HCT116 (cell line): ENCODE results near the gene USP15. TPM values are rescaled to one million over a fixed set of nuclear protein-coding genes. Genes with fewer than 3 reads are reported as not detected.

Experiments used
- ATAC-seq: fragments of 200-7000 bp; cut with Tn5 transposase; 2 replicates; pipeline ENCODE4 v1.9.1; 2020; ENCODE audit warnings: mild to moderate bottlenecking, moderate library complexity
- BruUV-seq: library from RNA; stranded (reverse); fragments of 400-500 nt; replicated peaks from 2 replicates; lab custom pipeline; 2021; lab: Mats Ljungman, UMichigan
- CTCF ChIA-PET: fragments of 300-600 bp; sonication (Branson Sonifier 250); formaldehyde crosslinking; loops from one replicate; lab custom pipeline; 2021; ENCODE audit warnings: antibody characterized with exemption; lab: Charles Lee
- POLR2A ChIA-PET: fragments of 300-600, 350-600 bp; sonication (Branson Sonifier 250); formaldehyde crosslinking; loops from one replicate; lab custom pipeline; 2021; ENCODE audit warnings: antibody characterized with exemption; lab: Charles Lee
- RAD21 ChIA-PET, 2 experiments: fragments of 300-600 bp; sonication (Branson Sonifier 250); formaldehyde crosslinking; loops; one replicate each; lab custom pipeline; 2023; ENCODE audit warnings: low total read pairs in 2 of 2; ENCODE audit not compliant: uncharacterized antibody in 2 of 2, unreplicated experiment in 2 of 2, low non-redundant PET in 1 of 2; lab: Charles Lee
- DNase-seq: peaks from one replicate; pipeline ENCODE4 v3.0.0-alpha.2; 2010; ENCODE audit warnings: low read depth, low spot score
- H2AFZ ChIP-seq: fragments of 200-600 bp; shearing (Covaris generic), sonication (generic); 2 replicates; pipeline ENCODE4 v1.6.1; 2017; ENCODE audit warnings: low read depth, mixed run types, mixed read lengths, antibody characterized with exemption, low read length; ENCODE audit not compliant: poor library complexity, severe bottlenecking
- H3K27ac ChIP-seq: 2 replicates; pipeline ENCODE4 v1.5.1; 2012; ENCODE audit warnings: low read depth, low read length
- H3K27me3 ChIP-seq: fragments of 200-600 bp; sonication (generic); 2 replicates; pipeline ENCODE4 v1.6.1; 2016; ENCODE audit warnings: mixed run types, low read length, mixed read lengths; ENCODE audit not compliant: insufficient read depth
- H3K36me3 ChIP-seq, 2 experiments: fragments of 200-500 bp in 1 of 2; fragments of 200-600 bp in 1 of 2; sonication (Bioruptor generic) in 1 of 2; sonication (generic) in 1 of 2; 2 replicates each; pipeline versions ENCODE4 v1.5.1 to v1.6.1; 2014 to 2016; ENCODE audit warnings: low read length in 2 of 2, inconsistent platforms in 1 of 2, mixed read lengths in 1 of 2, mixed run types in 1 of 2; ENCODE audit not compliant: insufficient read depth in 2 of 2, control insufficient read depth in 1 of 2
- H3K4me1 ChIP-seq, 2 experiments: fragments of 200-600 bp in 1 of 2; sonication (generic) in 1 of 2; 2 replicates each; pipeline versions ENCODE4 v1.5.1 to v1.6.1; 2012 to 2017; ENCODE audit warnings: low read length in 2 of 2, inconsistent platforms in 1 of 2, mild to moderate bottlenecking in 1 of 2, mixed read lengths in 1 of 2, mixed run types in 1 of 2, moderate library complexity in 1 of 2; ENCODE audit not compliant: insufficient read depth in 2 of 2, control insufficient read depth in 1 of 2
- H3K4me2 ChIP-seq: fragments of 200-600 bp; sonication (generic); 2 replicates; pipeline ENCODE4 v1.6.1; 2017; ENCODE audit warnings: mixed run types, low read length, mixed read lengths
- H3K4me3 ChIP-seq, 2 experiments: fragments of 200-600 bp in 1 of 2; sonication (generic) in 1 of 2; replicated peaks in 1 of 2; 2 replicates each; pipeline ENCODE4 v1.5.1; 2011 to 2016; ENCODE audit warnings: low read length in 2 of 2, control low read depth in 1 of 2, low read depth in 1 of 2, mild to moderate bottlenecking in 1 of 2, mixed read lengths in 1 of 2, mixed run types in 1 of 2
- H3K79me2 ChIP-seq: fragments of 200-600 bp; sonication (generic); 2 replicates; pipeline ENCODE4 v1.6.1; 2017; ENCODE audit warnings: mild to moderate bottlenecking, mixed run types, low read length, moderate library complexity, mixed read lengths; ENCODE audit not compliant: insufficient read depth
- H3K9ac ChIP-seq: fragments of 200-600 bp; sonication (generic); 2 replicates; pipeline ENCODE4 v1.6.1; 2016; ENCODE audit warnings: low read length, mixed read lengths
- H3K9me2 ChIP-seq: fragments of 200-600 bp; sonication (generic), shearing (Covaris generic); 2 replicates; pipeline ENCODE4 v1.6.1; 2017; ENCODE audit warnings: mixed run types, mild to moderate bottlenecking, moderate library complexity; ENCODE audit not compliant: insufficient read depth
- H3K9me3 ChIP-seq, 2 experiments: fragments of 200-500 bp in 1 of 2; fragments of 200-600 bp in 1 of 2; sonication (Bioruptor generic) in 1 of 2; sonication (generic) in 1 of 2; 2 replicates each; pipeline ENCODE4 v1.6.1; 2014 to 2017; ENCODE audit warnings: low read length in 2 of 2, mixed read lengths in 2 of 2, inconsistent platforms in 1 of 2, low read depth in 1 of 2, mild to moderate bottlenecking in 1 of 2, mixed run types in 1 of 2, moderate library complexity in 1 of 2; ENCODE audit not compliant: control insufficient read depth in 1 of 2, insufficient read depth in 1 of 2
- H4K20me1 ChIP-seq: fragments of 200-600 bp; sonication (generic), shearing (Covaris generic); 2 replicates; pipeline ENCODE4 v1.6.1; 2017; ENCODE audit warnings: mixed run types, mild to moderate bottlenecking, moderate library complexity; ENCODE audit not compliant: insufficient read depth
- CBX3 ChIP-seq: IDR thresholded peaks from 2 replicates; pipeline ENCODE4 v1.6.1; 2012; ENCODE audit warnings: low read depth
- CEBPB ChIP-seq: IDR thresholded peaks from 2 replicates; pipeline ENCODE4 v1.6.1; 2012; ENCODE audit warnings: low read depth
- EGR1 ChIP-seq: IDR thresholded peaks from 2 replicates; pipeline ENCODE4 v1.6.1; 2012; ENCODE audit warnings: low read depth
- ELF1 ChIP-seq: IDR thresholded peaks from 2 replicates; pipeline ENCODE4 v1.6.1; 2012; ENCODE audit warnings: low read depth, borderline replicate concordance
- EZH2 ChIP-seq: fragments of 200-600 bp; sonication (generic); IDR thresholded peaks from 2 replicates; pipeline ENCODE4 v1.6.1; 2017; ENCODE audit warnings: antibody characterized with exemption, mixed run types
- EZH2phosphoT487 ChIP-seq: fragments of 200-600 bp; IDR thresholded peaks from 2 replicates; pipeline ENCODE4 v1.6.1; 2018; ENCODE audit warnings: antibody characterized with exemption, borderline replicate concordance
- FOSL1 ChIP-seq: IDR thresholded peaks from 2 replicates; pipeline ENCODE4 v1.6.1; 2012; ENCODE audit warnings: low read depth
- SIN3A ChIP-seq: IDR thresholded peaks from 2 replicates; pipeline ENCODE4 v1.6.1; 2012; ENCODE audit warnings: low read depth
- SP1 ChIP-seq: IDR thresholded peaks from 2 replicates; pipeline ENCODE4 v1.6.1; 2012; ENCODE audit warnings: low read depth
- SRF ChIP-seq: IDR thresholded peaks from 2 replicates; pipeline ENCODE4 v1.6.1; 2012; ENCODE audit warnings: low read depth
- YY1 ChIP-seq: IDR thresholded peaks from 2 replicates; pipeline ENCODE4 v1.6.1; 2011; ENCODE audit warnings: low read length, low read depth, moderate library complexity, mild to moderate bottlenecking; ENCODE audit not compliant: insufficient replicate concordance; ENCODE audit errors: extremely low read depth
- ZFX ChIP-seq: fragments of 450-650 bp; IDR thresholded peaks from 2 replicates; pipeline ENCODE4 v1.6.1; 2017
- intact Hi-C: fragments of 100-400 bp; cut with micrococcal nuclease; formaldehyde crosslinking; loops from 2 replicates; pipeline ENCODE4 v1.10.0; 2022
- total RNA-seq: library from RNA; stranded (reverse); gene quantifications from one replicate; pipeline ENCODE4 v1.2.1, GENCODE V29; 2021; ENCODE audit not compliant: unreplicated experiment
- TF ChIP-seq, protein P1 (sequence below): IDR thresholded peaks from 2 replicates; pipeline ENCODE4 v1.6.1; 2012

The USP15 gene
- total RNA-seq, 1 experiment from 2014 or later = 49.5 TPM

DNA sequence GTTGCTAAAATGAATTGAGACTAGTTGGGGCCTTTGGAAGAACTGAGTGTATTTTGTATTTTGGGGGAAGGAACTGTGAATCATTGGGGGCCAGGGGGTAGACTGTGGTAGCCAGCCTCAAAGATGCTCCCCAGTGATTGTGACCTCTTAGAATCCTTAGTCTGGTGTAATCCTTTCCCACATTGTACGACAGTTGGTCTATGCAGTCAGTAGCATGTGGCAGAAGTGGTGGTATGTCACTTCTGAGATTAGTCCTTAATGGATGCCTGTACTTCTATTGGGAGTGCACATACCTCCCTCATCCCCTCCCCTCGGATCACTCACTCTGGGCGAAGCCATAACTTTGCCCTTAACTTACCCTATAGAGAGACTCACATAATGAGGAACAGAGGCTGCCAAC lies 48.0 kb downstream of the USP15 start:
- Histone ChIP-seq H4K20me1 (0 out of 2 replicates have a peak, but pooled peaks cover 7% of the 10 kb centered on the region), H3K4me1 (no peaks in the 10 kb centered on the region), H2AFZ (no peak overlapping the region), H3K9me3 (peaks cover 0 to 3% of the 10 kb centered on the region in 2 experiments; a peak in 1 of 4 replicates), H3K9me2 (no peaks in the 10 kb centered on the region), H3K4me3 (no peak overlapping the region), H3K4me2 (no peak overlapping the region), H3K27me3 (no peaks in the 10 kb centered on the region), H3K36me3 (peaks cover 0 to 29% of the 10 kb centered on the region in 2 experiments; a peak in 2 of 4 replicates), H3K79me2 (peaks cover 22% of the 10 kb centered on the region), H3K27ac (no peak overlapping the region), H3K9ac (no peak overlapping the region)
- RAD21 ChIA-PET = no interaction called here
- CTCF ChIA-PET = no interaction called here
- ATAC-seq (no peak), DNase-seq (no peak)
- POLR2A ChIA-PET = no interaction called here
- intact Hi-C loops = no loop called here
- no TSS peak for BruUV-seq
- no peak for TF ChIP-seq ELF1
- TF ChIP-seq CBX3 = no peak
- no peak for TF ChIP-seq CEBPB

DNA sequence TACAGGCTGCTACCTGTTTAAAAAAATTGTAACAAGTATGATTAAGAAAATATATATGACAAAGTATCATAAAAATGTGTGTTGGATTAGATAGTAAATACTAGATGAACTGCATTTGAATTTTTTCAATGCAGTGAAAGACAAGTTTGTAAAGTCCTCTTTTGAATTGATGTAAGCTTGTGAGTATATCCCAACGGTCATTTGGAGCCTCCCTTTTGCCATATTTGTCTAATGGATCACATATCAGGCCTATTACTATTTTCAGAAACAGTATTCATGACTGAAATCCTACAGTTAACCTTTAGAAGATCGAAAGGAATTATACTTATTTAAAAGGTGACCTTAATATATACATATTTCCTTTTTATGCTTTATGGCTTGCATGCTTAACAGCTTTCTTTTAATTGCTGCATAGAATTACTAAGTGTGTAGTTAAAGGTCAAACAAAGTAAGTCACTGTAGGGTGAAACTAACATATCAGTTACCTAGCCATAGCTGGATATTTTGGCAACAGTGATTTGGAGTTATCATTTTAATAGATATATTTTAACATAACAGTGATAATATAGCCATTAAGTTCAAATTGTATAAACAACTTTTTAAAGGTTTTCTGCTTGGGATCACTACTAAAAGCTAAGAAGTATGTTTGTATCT lies 53.6 kb downstream of the USP15 start:
- H3K4me2 ChIP-seq = no peak overlapping the region
- no peak overlapping the region for H3K9ac ChIP-seq
- peaks cover 0 to 4% of the 10 kb centered on the region in 2 experiments; a peak in 1 of 4 replicates for H3K36me3 ChIP-seq
- H3K79me2 ChIP-seq = peaks cover 37% of the 10 kb centered on the region
- no peak overlapping the region for H3K27ac ChIP-seq
- TF ChIP-seq SP1 (no peak), EGR1 (no peak), EZH2 (no peak), FOSL1 (no peak), SRF (no peak), EZH2phosphoT487 (no peak), ZFX (no peak), ELF1 (no peak), SIN3A (no peak), YY1 (no peak)
- TF ChIP-seq, protein P1, sequence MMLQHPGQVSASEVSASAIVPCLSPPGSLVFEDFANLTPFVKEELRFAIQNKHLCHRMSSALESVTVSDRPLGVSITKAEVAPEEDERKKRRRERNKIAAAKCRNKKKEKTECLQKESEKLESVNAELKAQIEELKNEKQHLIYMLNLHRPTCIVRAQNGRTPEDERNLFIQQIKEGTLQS = no peak
- intact Hi-C loops = no loop called here
- H4K20me1 ChIP-seq = 0 out of 2 replicates have a peak, but pooled peaks cover 7% of the 10 kb centered on the region
- no peaks in the 10 kb centered on the region for H3K4me1 ChIP-seq
- no peaks in the 10 kb centered on the region for H3K9me3 ChIP-seq
- no TSS peak for BruUV-seq
- ChIA-PET RAD21 (no interaction called here), CTCF (no interaction called here), POLR2A (no interaction called here)
- ATAC-seq = no peak
- DNase-seq = no peak
- H3K27me3 ChIP-seq = no peaks in the 10 kb centered on the region
- H3K4me3 ChIP-seq = no peak overlapping the region
- no peak overlapping the region for H2AFZ ChIP-seq
- no peaks in the 10 kb centered on the region for H3K9me2 ChIP-seq
